ENCODE data around the gene XXYLT1.

XXYLT1 gene

DNA sequence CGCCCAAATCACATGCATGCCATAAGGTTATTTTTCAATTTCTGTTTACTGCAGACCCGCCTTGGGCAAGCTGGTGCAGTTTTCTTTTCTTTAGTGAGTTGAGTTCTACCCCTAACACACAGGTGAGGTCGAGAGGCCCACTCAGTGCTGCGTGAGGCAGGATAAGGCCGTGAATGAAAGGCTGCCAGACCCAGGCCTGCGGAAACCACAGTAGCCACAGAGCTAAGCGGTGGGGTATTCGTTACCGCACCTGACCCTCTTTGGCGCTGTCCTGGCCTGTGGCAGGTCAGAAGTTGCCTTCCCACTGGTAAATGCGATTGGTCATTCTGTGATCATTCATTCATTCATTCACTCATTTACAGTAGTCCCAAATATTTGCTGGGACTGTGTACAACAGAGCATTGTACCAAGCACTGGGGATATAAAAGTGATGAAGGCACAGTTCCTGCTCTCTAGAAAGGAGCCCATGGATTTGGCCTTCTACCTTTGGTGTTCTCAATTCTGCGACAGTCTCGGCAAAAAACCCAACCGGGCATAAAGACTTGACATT is 144.8 kb downstream of the XXYLT1 start:
- no peak for DNase-seq

DNA sequence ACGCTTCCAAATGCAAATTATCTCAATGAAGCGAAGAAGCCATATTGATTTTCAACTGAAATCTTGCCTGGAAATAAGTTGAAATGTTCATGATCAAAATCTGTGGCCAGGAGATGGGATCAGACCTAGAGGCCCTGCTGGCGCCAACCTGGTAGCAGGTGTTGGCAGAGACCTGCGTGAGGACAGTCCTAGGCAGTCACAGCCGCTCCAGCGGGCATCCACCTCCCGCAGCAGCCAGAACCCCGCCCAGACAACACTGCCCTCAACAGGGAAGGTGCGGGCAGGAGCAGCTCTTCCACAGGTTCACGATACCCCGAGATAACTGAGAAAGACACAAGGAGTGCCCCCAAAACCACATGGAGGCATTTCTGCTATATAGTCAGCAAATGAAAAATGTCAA is 145.3 kb downstream of the XXYLT1 start:
- no peak for DNase-seq

DNA sequence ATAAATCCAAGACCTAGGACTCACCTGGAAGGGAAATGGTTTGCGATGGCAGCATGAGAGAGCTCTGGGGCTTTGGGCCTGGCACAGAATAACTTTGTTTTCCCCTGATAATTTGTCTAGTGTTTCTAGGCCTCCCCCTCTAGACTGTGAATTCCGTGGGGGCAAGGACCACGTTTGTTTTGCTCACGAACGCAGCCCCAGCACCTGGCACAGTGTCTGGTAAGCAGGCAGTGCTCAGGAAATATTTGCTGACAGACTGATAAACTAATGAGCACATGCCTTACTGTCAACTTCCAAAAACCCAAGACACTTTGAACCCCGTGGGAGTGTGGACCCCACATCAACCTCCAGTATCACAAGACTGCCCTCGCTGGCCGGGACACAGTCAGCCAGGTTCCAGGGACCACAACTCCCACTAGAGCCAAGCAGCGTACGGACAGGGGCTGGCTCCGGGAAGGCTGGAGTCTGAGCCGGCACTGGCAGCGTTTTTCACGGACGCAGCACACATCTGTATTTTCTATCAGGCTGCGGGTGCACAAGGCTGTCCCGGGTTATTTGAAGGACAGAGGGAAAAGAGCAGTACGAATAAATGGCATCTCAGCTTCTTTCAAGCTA is 146.5 kb downstream of the XXYLT1 start:
- DNase-seq, result no peak

DNA sequence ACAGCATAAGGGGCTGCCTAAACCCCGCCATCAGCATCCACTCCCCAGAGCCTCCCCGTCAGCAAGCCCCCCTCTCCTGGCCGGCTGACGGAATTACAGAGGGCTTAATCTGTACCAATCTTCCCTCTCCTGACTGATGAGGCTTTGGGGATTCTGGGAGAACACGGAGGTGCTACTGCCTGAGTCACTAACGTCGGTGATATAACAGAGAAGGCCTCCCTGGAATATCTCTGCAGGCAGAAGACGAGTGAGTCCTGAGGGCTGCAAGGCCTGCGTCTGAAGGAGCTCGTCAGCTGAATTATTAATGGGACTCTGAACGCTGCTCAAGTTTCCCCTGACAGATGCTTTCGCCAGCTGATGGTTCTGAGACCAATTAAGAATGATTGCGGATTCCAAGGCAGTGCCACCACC is 147.7 kb downstream of the XXYLT1 start:
- no peak for DNase-seq

DNA sequence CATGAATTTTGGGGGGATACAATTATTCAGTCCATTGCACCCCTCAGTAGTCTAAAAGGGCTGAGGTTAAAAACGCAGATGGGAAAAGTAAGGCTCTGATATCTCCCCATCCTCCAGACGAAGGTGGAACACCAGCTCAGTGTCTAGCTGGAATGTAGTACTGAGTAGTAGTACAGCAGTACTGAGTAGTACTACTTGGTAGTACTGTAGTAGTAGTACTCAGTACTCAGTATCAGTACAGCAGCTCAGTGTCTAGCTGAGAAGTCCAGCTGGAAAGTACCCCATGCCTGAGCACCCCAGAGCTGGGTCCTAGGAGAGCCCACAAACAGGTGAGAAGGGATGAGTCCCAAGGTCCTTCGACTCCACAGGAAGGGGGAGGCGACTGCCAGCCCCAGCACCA is 148.7 kb downstream of the XXYLT1 start:
- DNase-seq, result no peak

DNA sequence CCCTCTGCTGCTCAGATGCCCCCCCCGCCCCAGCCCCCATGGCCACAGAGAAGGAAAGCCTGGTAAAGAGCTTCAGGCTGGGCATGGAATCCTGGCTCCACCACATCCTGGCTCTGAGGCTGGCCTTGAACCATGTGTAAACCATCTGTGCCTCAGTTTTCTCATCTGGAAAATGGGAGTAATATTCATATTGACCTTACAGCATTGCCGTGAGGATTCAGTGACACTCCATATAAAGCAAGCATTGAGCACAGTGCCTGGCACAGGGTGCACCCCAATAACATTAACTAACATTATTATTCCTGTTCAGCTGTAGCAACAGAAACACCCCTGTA is 150.7 kb downstream of the XXYLT1 start:
- DNase-seq, result no peak

DNA sequence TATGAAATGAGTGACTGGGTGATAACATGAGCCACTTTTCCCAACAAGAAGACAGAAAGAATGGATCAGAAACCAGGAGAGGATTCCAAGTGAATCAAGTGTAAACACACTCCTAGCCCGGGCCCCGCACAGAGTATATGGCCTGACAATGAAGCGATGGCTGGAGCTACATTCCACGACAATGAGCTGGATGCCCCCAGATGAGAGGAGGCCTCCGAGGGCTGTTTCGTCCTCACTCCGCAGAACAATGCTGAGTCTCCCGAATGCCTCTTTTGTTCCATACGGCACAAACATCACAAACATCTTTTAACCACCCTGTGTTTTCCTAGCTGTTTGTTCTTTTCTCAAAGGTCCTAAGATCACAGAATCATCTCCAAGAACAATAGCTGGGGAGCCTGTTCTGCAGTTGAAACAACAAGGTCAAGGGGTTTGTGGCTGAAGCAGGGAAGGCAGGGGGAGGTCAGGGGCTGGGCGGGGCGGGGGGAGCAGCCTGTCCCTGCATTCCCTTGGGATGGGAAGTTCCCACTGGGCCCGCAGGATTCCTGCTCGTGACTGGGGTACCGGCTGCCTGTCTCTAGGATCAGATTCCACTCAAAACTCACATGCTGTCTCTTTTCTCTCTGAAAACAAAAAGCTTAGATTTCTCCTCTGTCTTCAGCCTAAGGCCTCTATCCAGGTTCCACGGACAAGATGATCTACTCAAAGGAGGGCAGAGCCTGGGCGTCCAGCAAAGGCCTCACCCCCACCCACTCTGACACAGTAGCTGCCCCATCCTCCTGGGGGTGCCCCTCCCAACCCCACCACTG is 151.3 kb downstream of the XXYLT1 start:
- peak; percentile 86 for DNase-seq

DNA sequence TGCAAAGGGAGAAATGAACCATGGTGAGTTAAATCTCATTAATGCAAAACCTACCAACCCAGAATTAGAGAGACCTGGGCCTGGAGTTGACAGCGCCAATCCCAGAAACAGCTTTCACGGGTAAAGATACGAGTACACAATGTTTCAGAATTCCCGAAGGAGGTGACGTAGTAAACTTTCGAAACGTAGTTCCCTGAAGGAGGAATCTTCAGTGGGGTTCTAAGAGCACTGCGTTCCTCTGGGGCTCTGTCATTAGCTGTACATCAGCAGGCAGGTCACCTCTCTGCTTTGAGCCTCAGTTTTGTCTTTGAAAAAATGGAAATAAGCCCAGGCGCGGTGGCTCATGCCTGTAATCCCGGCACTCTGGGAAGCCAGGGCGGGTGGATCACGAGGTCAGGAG is 152.3 kb downstream of the XXYLT1 start:
- no peak for DNase-seq

DNA sequence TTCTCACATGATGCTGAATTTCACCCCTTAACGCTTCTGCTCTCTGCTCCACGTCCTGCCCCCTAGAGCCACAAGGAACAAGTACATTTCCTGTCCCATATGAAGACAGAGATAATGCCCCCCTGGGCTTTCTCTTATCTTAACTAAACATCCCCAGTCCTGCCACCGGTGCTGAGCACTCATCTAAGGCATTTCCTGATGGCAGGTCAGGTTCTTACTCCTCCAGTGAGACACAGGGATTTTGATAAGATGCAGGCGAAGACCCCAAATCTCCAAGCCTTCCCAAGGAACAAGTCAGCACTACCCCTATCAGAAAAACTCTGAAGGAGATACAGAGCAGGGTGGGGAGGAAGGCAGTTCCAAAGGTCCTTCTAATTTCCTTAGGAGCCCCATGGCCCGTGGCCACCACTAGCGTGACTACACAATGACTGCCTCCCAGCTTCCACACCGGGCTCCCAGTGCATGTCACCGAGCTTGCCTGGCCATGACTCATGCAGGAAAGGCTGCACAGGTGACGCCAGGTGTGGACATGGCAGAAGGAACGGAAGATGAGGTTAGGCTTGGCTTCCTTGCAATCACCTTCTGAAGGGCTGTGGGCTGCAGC is 152.9 kb downstream of the XXYLT1 start:
- DNase-seq, result no peak

DNA sequence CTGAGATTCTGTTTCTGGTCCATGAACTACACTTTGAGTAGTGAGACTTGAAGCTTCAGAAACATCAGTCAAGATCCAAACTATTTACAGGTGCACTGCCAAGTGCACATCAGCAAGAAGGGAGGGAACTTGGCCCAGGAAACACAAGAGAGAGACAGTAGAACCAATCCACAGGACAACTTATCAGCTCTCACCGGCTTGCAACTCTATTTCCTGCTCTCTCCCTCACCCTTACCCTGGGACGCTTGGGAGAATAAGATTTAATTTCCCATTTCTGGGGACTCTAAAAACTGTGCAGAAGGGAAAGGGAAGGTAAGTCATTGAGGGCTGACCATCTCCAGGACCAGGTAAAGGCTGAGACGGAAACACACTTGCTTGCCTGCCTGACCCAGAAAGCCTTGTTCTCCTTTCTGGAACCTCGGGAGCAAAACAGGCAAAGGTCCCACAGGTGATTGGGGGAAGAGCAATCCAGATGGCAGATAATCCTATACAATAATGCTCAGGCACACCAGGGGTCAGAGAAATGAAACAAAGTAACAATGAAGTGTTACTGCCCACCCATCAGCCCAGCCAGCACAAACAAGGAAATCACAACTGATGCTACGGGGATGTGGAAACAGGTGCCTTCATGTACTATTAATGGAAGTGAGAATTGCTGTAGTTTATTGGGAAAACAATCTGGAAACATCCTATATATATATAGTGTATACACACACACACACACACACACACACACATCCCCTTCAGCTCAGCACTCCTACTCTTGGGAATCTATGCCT is 154.4 kb downstream of the XXYLT1 start:
- no peak for DNase-seq

DNA sequence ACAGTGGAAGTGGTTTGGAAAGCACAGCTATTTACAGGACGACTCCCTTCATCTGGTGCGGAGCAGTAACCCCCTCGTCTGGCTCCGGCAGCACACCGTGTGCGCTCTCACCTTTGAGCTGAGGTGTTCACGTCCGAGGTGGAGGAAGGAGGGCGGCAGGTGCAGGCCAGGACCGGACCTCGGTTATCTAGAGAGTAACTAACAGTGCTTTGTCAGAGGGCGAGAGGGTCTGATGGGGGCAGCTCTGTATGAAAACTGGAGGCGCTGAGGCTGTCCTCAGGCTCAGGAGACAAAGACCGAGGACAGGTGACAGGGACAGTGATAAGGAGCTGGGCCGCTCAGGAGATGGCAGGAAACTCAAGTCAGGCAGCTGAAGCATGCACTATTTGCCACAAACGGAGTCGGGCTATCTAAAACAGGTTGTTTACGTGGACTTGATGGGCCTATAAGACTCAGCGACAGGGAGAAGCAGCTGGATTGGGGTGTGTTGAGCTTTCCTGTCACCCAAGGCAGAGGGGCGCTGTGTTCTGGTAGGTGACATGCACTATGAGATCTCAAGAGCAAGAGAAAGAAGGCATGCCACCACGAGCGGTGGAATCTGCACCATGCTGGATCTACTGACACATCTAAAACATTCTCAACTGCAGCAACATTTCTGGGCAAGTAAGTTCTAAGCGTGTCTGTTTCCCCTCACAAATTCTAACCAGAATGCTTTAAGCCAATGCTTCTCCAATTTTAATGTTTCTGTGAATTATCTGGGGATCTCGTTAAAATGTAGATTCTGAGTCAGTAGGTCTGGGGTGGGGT is 155.2 kb downstream of the XXYLT1 start:
- DNase-seq, result no peak

DNA sequence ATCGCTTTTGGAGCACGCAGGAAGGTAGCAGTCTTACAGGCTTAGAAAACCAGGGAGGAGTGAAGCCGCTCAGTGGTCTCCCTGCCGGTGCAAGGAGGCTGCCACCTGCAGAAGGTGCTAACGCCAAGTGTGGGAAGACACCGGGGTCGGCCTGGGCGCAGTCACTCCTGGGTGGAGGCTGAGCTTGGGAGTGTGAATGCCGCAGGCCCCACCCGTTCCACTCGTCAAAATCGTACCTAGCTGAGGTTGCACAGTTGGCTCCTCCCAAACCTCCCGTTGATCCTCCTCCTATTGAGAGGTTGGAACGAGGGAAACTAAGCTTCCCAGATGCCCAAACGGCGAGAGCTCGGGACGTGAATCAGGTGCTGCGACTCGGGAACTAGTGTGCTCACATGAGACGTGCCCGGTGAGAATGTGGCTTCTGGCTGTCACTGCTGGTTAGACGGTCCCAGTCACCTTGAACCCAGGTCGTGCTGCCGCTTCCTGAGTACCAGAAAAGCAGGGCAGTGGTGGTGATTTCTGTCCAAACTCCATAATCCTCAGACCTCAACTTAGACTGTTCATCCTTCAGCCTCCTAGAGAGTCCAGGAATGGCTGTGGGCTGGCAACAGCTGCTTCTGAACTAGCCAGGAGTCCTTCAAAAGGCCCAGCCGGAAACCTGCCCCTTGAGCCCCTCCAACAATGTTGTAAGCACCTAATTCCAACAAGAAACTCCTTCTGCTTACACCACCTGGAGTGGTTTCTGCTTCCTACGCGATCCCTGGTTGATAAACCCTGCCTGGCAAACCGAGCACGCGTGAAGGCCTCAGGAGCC is 156.0 kb downstream of the XXYLT1 start:
- DNase-seq, result no peak

DNA sequence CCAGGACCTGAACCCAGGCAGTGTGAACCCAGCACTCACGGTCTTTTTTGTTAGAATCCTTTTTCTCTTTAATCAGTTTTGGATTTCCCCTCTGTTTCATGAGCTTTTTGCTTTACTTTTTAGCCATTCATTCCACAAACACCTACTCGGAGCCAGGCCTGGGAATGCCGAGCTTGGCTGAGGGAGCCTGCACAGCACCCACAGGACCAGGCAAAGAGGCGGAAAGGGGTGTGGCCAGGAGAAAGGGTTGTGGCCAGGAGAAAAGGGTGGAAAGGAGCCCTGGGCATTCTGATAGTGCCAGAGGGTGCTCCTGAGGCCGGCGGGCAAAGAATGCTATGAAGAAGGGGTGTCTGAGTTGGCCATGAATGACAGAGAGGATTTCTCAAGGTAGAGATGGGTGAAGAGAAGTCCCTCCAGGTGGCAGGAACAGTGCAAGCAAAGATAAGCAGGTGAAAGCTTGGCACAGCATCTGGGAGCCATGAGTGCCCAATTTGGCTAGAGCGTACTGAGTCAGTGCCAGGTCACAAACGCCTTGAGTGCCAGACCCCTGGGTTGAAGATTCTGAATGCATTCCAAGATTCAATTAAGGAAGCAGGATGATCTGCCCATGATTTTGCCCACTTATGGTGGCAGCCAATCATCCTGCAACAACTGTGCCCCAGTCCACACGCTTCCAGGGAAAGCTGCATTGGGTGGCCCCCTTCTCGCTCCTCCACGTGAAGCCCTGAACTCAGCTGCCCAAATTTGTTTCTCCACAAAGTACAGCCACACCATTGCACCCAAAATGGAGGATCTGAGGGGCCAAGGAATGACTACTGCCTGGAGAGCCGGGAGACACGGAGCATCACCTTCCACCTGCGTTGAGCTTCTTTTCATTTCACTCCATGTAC is 157.2 kb downstream of the XXYLT1 start:
- no peak for DNase-seq

DNA sequence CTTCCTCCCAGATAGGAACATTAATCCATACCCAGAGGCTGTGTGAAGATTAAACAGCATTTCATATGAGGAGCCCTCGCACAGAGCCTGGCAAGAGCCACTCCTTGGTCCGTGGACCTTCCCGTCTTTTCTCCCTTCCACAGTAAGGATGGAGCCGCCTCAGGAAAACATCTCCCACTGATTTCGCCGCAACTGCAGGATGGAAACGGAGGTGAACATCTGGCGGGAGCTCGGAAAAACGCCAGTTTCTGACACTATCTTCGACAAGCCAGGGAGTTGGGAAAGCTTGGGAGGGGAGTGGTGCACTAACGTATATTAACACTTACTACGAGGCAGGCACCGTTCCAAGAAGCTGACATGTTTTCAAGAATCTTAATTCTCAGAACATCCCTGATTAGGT is 157.9 kb downstream of the XXYLT1 start:
- DNase-seq, result no peak

DNA sequence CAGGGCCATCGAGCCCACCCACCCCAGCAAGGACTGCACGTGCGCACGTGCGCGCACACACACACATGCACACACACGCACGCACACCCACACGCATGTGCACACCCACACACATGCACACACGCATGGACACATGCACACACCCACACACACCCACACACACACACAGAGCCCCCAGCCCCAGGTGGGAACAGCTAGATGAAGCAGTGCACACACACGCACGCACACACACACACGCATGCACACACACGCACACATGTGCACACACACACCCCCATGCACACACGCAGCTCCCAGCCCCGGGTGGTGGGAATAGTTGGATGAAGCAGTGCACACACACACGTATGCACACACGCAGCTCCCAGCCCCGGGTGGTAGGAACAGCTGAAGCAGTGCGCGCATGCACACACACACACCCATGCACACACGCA is 158.6 kb downstream of the XXYLT1 start:
- no peak for DNase-seq

DNA sequence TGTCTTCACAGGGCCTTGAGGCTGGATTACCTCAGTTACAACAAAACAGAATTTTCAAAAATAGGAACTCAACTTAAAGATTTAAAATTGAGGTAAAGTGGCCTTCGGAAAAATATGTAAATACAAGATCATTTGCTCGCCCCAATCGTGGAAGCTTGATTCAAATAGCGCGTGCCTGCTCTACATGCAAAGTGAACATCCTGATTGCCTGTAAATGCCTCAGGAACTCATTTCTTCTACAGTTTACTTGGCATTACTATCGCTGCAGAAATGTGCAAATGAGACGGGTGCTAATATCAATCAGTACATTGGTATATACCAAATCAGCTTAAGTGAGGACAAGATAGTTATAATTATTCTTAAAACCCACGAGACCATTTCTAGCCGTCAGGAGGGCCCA is 159.2 kb downstream of the XXYLT1 start:
- DNase-seq, result no peak

DNA sequence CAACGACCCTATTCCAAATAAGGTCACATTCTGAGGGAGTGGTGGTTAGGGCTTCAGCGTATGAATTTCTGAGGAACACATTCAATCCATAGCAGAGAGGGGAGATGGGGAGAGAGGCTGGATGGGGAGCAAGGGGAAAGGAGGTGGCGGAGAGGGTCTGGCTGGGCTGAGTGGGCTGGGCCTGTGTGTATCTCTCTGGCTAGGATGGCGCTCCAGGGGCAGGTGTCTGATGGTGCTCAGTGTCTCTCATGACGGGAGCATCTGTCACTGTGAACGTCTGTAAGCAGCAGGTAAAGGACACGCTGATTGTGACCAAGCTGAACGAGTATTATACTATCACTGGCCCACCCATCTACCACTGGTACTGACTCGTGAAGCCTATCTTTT is 159.6 kb downstream of the XXYLT1 start:
- no peak for DNase-seq

DNA sequence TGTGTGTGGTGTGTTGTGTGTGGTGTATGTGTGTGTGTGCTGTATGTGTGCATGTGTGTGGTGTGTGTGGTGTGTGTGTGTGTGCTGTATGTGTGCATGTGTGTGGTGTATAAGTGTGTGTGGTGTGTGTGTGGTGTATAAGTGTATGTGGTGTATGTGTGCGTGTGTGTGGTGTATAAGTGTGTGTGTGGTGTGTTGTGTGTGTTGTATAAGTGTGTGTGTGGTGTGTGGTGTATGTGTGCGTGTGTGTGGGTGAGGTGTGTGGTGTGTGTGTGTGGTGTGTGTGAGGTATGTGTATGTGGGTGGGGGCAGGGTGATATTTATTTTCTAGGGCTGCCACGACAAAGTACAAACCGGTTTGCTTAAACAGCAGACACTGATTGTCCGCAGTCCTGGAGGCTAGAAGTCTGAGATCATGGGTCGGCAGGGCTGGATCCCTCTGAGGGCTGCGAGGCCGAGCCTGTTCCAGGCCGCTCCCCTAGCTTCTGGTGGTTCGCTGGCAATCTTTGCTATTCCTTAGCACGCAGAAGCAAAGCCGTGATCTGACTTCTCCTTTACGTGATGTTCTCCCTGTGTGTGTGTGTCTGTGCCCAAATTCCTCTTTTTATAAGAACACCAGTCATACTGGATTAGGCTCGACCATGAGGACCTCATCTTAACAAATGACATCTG is 160.2 kb downstream of the XXYLT1 start:
- DNase-seq, result no peak

DNA sequence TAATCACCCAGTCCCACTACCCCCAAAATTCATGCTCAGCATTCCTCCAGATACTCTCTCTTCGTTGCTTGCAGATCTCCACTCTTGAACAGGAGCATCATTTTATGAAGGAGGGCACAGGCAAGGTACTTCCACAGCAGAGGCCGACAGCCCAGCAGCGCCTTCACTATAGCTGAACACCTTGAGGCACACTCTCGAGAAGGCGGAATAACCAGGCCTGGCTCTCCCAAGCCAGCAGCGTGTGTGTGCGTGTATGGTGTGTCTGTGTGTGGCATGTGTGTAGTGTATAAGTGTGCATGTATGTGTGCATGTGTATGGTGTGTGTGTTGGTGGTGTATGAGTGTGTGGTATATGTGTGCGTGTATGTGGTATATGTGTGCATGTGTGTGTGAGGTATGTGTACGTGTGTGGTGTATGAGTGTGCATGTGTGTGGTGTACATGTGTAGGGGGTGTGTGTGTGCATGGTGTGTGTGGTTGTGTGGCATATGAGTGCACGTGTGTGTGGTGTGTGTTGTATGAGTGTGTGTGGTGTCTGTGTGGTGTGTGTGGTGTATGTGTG is 161.8 kb downstream of the XXYLT1 start:
- DNase-seq, result no peak

DNA sequence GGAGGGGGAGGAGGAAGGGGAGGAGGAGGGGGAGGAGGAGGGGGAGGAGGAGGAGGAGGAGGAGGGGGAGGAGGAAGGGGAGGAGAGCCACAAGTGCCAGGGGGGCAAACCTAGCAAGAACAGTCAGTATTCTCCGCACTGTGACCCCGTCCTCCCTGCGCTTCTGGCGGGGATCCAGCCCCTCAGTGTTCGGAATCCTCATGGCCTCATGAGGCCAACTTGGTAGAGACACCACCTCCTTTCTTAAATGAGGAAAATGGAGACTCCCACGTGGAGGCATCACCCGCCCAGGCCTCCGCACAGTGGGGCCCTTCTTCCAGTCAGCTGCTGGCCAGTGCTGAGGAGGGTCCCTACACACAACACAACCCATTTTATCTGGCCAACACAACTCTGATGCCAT is 163.4 kb downstream of the XXYLT1 start:
- no peak for DNase-seq
